ENCODE results near the gene PPP4C.

PPP4C gene

DNA sequence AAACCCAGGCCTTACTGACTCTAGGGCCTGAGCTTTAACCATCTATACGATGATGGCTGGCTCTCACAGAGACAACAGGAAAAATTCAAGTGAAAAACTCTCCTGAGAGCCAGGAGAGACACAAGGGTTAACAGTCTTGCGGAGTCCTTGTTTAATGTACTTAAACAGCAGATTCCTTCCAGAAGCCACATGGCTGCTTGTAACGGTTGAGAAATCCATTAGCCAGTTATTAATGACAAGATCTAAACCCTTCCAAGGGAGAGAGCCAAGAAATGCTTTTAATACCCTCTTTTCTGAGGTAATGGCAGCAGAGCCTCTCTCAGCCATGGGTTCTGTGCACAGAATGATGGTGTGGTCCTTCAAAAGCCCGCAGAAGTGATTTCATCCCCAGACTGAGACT, 15.4 kb upstream of the PPP4C start:
- DNase-seq: no peak

- DNase-seq: no peak
These were observed 14.8 kb upstream of the PPP4C start for GRCh38 chr16:30060836-30061554.

DNA sequence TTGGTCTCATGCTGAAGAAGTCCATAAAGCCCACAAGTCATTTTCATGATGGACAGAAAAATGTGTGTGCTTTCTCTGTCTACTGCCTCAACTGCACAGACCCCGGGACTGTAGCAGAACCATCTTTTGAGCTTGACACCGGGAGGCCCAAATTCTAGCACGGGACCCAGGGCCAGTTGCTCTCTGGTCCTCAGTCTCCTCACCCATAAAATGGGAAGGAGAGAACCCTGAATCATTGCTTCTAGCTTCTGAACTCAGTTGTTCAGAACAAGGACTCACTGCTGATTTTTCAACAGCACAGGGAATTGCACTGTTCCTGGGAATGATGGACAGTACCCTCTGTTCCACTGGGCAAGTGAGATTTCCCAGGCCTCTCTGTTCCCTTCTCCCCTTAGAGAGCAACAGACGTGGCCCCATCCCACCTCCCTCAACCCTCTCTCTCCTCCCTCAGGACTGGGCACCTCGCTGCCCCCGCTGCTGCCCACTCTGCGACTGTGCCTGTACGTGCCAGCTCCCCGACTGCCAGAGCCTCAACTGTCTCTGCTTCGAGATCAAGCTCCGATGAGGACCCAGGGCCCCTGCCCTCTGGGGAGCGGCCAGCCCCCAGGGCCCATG, 12.4 kb upstream of the PPP4C start:
- DNase-seq: no peak

DNA sequence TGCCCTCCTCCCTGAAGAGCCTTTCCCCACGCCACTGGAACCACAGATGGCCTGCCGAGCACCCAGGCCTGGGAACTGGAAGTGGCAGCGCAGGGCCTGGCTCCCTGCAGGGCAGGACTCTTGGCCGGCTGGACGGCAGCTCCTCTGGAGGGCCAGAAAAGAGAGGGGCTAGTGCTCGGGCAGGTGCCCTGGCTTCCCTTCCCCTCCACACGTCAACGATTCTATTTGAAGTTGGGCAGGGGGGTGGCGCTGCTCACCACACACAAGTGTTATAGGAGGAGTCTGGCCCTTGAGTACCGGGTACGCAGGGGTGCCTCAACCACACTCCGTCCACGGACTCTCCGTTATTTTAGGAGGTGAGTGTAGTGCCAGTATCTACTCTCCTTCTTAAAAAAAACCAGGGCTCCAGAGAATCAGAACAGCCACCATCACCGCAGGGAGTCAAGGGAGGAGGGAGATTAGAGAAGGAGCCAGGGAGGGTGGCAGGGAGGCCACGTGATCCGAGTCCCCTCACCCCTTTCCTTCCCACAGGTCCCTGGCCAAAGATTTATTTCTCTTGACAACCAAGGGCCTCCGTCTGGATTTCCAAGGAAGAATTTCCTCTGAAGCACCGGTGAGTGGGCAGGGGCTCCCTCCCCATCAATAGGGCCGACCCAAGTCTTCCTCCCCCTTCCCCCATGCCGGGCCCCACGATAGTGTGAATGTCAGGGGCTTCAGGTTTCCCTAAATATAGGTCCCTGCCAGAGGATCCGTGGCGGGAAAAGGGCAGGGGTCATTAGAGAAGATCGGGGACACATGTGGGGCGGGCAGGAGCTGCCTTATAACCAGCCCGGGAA, 11.7 kb upstream of the PPP4C start:
- DNase-seq: peak; percentile 62

DNA sequence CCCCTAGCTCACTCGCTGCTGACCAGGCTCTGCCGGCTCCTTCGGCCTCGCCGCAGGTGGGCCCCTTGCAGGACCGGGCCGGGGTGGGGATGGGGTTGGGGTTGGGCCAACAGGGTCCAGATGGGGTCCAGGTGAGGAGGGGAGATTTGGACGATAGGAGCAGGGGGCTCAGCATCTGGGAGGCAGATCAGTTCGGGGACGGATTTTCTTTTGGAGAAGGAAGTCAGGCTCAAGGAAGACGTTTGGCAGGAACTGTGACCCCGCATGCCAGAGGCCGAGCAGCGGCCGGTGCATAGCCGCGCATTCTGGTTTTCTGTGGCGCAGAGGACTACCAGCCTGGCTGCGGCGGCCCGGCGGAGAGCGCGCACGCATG, 11.1 kb upstream of the PPP4C start:
- no peak for DNase-seq

- peak; percentile 100 for DNase-seq
These were observed 10.5 kb upstream of the PPP4C start, which contains the start of gene ALDOA for GRCh38 chr16:30065102-30065942. TSS of gene ALDOA (plus strand) at chr16:30065760. CDS start at chr16:30066898, 1,138 bp downstream.

DNA sequence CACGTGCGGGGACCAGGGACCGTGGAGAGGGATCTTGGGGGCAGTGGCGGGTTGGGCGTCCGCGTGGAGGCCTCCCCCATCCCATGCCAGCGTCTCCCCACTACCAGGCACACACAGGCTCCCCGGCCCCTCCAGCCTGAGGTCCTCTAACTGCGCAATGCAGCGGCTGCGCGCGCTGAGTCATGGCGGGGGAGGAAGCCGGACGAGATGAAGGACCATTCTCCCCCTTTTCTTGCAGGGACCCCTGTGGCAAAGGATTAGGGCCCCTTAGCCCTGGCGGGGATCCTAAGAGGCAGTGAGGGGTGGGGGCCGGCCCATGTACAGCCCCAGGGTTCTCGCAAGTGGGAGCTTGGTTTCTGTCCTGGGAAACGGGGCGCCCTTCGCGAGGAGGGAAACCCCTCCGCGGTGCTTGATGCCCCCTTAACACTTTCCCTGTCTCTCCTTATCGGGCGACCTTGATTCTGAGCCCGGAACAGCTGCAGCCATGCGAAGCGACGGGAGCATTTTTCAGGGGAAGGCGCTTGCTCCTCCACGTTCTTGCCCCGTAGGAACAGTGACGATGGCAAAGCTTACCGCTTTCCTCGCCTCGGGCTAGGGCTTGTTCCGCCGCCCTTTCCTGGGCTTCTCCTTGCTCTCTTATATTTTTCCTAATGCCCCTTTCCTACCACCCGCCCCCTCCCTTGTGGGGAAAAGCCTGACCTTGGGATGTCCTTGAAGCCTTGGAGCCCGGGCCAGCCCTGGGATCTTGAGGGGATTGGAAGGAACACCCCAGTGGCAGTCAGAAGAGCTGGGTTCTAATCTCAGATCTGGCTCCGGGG, 9.6 kb upstream of the PPP4C start:
- peak; percentile 70 for DNase-seq

GRCh38 chr16:30066761-30067583, 8.8 kb upstream of the PPP4C start:
- peak; percentile 38 for DNase-seq

GRCh38 chr16:30067584-30067916, 8.2 kb upstream of the PPP4C start:
- no peak for DNase-seq

DNA sequence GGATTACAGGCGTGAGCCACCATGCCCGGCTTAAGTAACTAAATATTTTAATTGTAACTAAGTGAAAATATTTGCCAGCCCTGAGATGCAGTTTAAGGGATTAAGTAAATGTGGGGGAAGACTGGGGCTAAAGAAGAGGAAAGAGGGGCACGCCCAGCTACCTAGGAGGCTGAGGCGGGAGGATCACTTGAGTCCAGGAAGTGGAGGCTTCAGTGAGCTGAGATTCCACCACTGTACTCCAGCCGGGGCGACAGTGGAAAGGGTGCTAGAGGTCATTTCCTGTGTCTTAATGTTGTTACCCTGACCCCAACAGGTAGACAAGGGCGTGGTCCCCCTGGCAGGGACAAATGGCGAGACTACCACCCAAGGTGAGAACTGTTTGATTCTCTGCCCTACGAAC, 7.5 kb upstream of the PPP4C start:
- no peak for DNase-seq

GRCh38 chr16:30068750-30069610, 6.8 kb upstream of the PPP4C start:
- DNase-seq: peak; percentile 41

- no peak for DNase-seq
These were observed 6.0 kb upstream of the PPP4C start for GRCh38 chr16:30069611-30070462.

DNA sequence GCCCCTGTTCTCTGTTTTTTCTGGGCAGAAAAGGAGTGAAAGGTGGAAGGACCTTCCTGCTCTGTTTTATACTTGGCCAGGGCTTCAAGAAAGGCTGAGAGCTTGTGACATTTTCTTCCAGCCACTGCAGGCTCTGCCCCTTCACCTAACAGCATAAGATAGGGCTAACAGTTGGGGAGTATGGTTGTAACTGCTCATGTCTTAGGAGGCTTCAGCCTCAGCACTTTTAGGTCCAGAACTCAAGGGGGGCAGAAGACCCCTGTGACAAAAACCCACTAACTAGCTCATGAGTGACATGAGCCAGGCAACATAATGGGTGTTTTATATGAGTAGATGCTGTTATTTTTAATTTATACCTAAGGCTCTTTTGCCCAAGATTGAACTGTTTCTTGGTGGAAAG, 5.3 kb upstream of the PPP4C start:
- DNase-seq: no peak

DNA sequence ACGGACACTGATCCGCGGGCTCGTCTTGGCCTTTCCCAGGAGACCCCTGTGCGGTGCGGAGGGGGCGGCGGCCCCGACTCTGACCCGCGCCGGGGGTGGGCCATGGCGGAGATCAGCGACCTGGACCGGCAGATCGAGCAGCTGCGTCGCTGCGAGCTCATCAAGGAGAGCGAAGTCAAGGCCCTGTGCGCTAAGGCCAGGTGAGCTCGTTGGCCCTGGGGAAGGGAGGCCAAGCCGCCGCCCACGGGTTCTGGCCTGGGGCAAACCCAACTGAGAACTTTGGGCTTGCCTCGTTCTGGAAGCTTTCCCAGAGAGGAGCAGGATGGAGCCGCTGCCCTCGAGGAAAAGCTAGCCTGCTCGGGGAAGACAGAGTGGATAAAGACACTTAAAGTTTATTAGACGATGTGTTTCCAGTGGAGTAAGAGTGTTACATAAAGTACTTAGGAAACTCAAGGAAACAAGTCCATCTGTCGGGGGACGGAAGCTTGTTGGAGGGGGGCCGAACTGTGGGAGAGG, 540 bp downstream of the PPP4C start:
- DNase-seq: no peak

DNA sequence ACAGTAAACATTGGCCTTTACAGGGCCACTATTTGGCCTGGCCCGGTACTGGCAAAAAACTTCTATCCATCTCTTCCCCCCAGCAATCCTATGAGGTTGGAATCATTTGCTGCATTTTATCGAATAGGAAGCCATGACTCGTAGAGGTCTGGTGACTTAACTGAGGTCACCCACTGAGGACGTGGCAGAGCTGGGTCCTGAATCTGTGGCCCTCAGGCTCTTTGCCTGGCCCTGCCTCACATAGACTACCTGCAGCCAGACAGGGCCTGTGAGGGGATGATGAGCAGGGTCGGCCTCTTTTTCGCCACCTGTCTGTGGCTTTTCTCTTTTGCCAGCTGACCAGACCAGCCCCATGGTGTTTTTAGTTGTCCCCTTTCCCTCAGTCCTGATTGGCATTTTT, 1.9 kb downstream of the PPP4C start:
- DNase-seq: peak; percentile 47

DNA sequence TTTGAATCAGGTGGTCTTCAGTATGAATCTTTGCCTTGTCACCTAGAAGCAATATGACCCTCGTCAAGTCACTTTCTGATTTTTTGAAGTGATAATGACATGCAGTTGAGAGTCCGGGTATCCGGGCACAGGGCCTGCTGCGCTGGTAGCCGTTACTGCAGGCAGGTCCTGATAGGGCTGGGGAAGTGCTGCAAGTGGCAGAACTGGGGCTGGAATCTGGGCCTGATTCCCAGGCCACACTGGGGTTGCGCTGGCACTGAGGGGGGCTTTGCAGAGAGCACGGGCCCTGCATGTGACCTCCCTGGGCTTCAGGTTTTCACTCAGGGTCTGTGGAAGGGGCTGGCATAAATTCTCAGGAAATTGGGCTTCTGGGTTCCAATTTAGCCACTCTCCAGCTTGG, 3.0 kb downstream of the PPP4C start:
- DNase-seq: no peak

DNA sequence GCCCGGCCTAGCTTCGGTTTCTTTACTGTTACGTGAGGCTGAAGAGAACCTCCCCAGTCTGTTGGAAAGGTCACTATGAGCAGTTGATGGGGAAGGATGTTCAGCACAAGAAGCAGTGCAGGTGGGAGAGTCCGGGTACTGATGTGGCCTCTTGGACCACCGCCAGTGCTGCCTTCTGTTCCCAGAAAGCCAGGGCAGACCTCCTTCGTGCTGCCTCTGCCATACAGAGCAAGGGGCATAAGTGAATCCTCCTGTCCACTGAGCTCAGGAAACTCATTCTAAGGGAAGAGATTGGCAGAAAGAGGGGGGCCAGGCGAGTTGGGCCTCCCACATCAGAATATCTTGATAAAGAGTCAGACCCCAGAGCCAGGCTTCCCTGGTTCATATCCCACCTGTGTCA, 3.7 kb downstream of the PPP4C start:
- no peak for DNase-seq

DNA sequence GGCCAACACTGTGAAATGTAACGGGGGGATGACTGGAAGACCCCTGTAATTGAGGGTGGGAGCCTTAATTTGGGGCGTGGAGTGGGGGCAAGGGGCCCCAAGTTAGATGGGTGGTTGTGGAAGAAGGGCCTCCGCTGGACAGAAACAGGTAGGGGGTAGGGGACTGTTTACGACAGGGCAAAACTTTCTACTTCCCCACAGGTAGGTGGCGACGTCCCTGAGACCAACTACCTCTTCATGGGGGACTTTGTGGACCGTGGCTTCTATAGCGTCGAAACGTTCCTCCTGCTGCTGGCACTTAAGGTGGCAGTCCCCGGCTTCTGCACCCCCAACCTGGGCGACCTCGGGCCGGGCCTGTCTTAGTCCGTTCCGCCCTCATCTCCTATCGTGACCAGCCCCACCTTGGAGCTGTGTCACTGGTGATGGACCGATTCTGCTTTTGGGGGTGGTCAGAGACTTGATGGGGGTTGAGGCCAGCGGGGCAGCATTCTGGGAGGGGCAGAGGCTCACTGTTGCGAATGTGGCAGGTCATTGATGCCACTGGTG, 6.8 kb downstream of the PPP4C start:
- DNase-seq: no peak

Data from suppressor macrophage treated with lipopolysaccharide for 4 hours (primary cell).